Epithelial cell of proximal tubule (primary cell): ENCODE data around the gene SORCS2. TPM values are rescaled to one million over a fixed set of nuclear protein-coding genes. Genes with fewer than 3 reads are reported as not detected.

Experiments
- DNase-seq: peaks from one replicate; pipeline ENCODE4 v3.0.0-alpha.2; 2011; ENCODE audit warnings: low read depth
- H3K4me3 ChIP-seq: 2 replicates; pipeline ENCODE4 v1.5.1; 2011; ENCODE audit warnings: low read depth, mild to moderate bottlenecking, low read length
- total RNA-seq: library from RNA; depleted of rRNA; stranded (reverse); fragments of >200 nt; gene quantifications from 2 replicates; pipeline ENCODE4 v1.2.3, GENCODE V29; 2015
- TF ChIP-seq, protein P1 (sequence below): conservative IDR thresholded peaks from 2 replicates; pipeline ENCODE4 v1.5.1; 2012; ENCODE audit warnings: low read depth, mild to moderate bottlenecking, low read length

The SORCS2 gene
- total RNA-seq, 1 donor from 2014 or later, result 0.29 TPM

DNA sequence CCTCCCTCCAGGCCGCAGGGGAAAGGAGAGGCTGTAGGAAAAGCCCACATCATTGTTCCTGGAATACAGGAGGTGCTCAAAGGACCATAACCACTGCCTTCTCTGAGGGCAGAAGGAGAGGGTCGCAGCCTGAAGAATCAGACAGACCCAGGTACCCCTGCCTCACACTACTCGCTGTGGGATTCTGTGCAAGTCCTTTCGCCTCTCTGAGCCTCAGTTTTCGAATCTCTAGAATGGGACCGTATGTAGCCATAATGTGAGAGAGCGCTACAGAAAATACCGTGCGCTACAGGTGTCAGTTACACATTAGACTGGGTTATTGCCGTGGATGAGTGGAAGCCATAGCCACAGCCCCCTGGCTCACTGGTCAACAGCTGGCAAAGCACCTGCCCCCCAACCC is 320.6 kb downstream of the SORCS2 start:
- TF ChIP-seq, protein P1, sequence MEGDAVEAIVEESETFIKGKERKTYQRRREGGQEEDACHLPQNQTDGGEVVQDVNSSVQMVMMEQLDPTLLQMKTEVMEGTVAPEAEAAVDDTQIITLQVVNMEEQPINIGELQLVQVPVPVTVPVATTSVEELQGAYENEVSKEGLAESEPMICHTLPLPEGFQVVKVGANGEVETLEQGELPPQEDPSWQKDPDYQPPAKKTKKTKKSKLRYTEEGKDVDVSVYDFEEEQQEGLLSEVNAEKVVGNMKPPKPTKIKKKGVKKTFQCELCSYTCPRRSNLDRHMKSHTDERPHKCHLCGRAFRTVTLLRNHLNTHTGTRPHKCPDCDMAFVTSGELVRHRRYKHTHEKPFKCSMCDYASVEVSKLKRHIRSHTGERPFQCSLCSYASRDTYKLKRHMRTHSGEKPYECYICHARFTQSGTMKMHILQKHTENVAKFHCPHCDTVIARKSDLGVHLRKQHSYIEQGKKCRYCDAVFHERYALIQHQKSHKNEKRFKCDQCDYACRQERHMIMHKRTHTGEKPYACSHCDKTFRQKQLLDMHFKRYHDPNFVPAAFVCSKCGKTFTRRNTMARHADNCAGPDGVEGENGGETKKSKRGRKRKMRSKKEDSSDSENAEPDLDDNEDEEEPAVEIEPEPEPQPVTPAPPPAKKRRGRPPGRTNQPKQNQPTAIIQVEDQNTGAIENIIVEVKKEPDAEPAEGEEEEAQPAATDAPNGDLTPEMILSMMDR, result no peak

DNA sequence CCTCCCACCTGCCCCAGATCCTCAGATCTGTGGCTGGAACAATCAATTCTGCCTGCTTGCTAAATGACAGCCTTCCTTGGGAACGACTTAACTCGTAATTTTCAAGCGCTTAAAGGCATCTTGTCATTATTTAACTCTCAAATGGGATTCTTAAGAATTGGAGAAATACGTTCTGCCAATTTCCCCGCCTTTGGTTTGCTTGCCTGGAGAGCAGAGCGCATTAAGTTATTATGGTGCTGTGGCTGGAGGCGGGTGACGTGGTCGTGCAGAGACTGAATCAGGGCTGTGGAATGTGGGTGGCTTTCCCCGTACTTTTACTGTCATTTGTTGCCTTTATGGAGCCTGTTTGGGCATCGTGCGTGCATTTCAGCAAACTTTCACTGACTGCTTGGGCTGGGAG is 321.3 kb downstream of the SORCS2 start:
- no peak for DNase-seq
- no peak overlapping the region for H3K4me3 ChIP-seq
- TF ChIP-seq, protein P1, result no peak

More for the DNA sequence above, 320.6 kb downstream of the SORCS2 start:
- DNase-seq, result no peak
- no peak overlapping the region for H3K4me3 ChIP-seq

DNA sequence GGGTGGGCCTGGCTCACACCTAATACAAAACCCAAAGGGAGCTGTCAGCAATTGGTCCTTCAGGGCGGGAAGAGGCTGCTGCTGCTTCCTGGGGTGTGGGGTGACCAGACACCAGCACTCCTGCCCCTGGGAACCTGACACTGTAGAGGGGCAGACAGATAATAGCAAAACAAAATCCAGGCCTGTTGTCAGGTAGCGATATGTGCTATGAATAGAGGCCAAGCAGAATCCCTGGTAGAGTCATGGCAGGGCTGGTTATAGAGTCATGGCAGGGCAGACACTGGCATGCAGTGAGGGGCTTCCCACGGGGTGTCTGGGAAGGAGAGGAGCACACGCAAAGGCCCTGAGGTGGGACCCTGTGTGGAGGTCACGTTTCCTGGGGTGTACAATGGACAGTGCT is 321.9 kb downstream of the SORCS2 start:
- TF ChIP-seq, protein P1, result no peak
- DNase-seq, result no peak
- H3K4me3 ChIP-seq, result no peak overlapping the region

DNA sequence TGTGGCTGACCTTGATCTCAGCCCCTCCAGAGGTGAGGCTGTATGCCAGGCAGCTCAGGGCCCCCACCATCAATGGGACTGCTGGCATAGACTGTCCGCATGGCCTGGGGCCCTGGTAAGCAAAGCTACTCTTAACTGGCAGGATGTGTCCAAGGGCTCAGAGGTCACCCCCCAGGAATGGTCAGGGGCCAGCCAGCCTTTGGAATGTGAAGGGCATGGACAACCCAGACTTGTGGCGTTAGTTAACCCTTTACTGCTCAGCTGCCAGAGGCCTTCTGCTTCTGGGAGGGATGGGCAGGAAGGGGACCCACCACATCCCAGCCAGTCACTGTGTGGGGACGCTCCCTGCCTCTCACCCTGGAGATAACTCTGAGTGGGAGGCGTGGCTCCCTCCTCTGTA is 322.5 kb downstream of the SORCS2 start:
- TF ChIP-seq, protein P1, result no peak
- DNase-seq, result no peak
- no peak overlapping the region for H3K4me3 ChIP-seq

DNA sequence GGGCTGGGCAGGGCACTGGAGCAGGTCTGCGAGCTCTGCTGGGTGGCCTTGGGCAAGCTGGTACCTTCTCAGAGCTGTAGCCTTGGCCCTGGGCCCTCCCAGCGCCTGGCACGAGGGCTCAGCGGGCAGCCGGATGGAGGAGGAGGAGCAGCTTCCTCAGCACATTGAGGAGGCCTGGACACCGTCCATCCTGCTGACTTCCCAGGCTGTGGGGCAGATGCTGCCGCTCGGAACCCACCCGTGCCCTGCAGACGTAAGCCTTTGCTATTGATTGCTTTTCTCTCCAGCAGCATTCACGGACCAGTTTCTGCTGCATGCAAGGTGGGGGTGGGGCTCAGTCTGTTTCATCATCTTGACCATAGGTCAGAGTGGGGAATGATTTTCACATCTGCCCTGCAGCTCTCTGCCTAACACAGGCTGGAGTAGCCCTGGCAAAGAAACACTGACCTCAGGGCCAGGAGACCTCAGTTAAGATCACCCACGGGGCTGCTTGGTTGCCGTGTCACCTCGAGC is 323.1 kb downstream of the SORCS2 start:
- no peak for DNase-seq
- H3K4me3 ChIP-seq, result no peak overlapping the region
- TF ChIP-seq, protein P1, result no peak

DNA sequence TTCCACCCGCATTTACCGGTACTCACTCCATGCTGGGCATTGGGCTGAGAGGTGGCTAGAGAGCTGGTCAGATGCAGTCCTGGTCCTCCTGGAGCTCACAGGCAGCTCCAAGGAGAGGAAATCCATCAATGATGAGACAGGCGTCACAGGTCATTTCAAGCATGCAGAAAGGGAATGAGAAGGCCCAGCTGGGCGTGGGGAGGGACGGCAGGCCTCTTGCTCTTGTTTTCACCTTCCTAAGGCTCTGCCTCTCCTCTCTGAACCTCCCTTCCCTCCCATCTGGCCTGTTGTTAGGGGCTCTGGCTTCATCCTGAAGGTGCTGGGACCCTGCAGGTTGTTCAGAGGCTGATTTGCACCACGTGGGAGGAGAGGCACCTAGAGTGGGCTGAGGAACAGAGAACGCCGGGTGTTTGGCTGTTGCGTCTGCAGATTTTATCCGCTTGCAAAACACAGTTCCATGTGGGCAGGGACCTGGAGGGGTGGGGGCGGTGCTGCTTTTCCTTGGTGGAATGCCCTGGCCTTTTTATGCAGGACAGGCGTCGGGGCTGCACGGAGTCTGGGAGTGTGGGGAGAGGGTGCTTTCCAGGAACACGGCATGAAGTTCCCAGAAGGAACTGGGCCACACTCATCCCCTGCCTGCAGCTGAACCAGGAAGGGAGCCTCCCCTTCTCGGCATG is 323.9 kb downstream of the SORCS2 start:
- no peak for DNase-seq
- no peak overlapping the region for H3K4me3 ChIP-seq
- TF ChIP-seq, protein P1, result no peak

DNA sequence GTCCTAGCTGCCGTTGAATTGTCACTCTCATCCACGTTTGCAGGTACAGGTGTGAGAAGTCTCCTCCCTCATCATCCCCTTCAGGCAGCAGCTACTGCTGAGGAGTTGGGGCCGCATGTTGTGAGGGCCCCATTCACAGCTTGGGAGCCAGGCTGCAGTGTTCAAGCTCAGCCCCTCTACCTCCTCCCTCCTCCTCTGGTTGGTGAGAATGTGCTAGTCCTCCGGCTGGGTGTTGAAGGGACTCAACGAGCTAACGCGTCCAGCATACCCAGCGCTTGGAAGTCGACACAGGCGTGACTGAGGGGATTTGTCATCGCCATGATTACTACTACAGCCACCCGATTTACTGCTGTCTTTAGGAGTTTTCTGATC is 324.4 kb downstream of the SORCS2 start:
- TF ChIP-seq, protein P1, result no peak
- DNase-seq, result no peak

More for the DNA sequence above, 324.4 kb downstream of the SORCS2 start:
- no peak overlapping the region for H3K4me3 ChIP-seq
